Cerebellar nuclear complex (tissue), 1 donor: ENCODE results near the gene TNRC6C.

Experiments
- DNase-seq, 2 experiments: peaks; one replicate each; lab custom pipeline; 2025; lab: John Stamatoyannopoulos, UW

The TNRC6C gene

DNA sequence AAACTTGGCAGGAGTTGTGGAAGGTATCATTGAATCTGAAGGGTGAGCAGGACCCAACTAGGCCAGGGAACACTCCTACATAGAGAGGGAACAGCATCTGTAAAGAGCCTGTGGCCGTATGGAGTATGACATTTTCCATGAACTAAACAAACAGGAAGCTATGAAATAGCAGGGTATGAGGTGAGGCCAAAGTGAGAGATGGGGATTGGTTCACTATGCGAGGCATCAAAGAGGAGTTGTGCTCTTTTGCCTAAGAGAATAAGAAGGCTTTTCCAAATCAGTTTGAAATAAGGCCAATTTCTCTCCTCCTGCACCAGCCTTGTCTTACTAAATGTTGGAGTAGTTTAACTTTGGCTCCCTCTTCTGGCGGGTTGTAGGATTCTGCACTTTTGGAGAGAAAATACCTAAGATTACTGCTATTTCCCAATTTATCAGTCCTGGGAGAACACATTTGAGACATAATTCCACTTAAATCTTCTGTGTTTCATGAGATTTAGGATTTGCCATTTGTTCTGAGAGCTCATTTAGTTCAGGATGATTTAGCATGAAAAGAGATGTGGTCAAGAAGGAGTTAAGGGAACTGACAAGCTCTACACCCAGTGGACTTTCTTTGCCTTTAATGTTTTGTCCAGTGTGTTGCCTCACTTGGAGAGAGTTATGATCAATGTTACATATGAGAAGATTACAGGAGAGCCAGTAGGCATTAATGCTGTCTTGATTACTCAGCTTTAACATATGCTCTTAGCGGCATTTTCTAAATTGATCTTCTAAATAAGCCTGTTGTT is 55.4 kb downstream of the TNRC6C start:
- DNase-seq: peak in 1 of 2 experiments; percentile 74

DNA sequence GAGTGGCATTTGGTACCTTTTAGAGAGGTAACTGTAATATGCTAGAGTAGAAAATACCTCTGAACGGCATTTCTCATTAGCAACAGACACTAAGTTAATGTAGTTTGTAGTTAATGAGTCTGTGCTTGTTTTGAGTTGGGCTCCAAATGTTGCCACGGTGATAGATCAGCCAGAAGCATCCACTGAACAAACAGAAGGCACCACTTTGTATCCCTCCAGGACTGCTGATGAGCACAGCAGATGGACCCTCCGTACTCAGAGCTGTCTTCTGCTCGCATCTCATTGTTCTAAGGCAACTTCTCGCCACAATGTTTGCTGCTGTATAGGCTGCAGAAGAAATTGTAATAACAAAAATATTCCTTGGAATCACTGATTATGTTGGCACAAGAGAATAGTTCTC is 56.1 kb downstream of the TNRC6C start:
- no peak for DNase-seq

DNA sequence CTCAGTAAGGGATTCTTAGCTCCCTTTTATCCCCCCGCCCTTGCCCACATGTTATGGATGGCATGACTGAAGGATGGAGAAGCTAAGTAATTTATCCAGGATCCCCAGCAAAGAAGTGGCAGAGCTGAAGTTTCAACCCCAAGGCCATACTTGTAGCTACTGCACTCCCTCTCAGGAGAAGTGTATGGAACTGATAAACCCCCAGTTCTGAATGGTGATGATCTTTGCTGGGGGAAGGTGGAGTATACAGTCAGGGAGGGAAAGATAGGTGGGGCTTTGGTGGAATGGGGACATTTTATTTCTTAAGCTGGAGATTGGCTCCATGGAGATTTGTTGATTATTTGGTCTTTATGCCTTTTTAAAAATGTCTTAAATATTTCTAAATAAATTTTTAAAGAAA is 58.3 kb downstream of the TNRC6C start:
- DNase-seq: no peak

DNA sequence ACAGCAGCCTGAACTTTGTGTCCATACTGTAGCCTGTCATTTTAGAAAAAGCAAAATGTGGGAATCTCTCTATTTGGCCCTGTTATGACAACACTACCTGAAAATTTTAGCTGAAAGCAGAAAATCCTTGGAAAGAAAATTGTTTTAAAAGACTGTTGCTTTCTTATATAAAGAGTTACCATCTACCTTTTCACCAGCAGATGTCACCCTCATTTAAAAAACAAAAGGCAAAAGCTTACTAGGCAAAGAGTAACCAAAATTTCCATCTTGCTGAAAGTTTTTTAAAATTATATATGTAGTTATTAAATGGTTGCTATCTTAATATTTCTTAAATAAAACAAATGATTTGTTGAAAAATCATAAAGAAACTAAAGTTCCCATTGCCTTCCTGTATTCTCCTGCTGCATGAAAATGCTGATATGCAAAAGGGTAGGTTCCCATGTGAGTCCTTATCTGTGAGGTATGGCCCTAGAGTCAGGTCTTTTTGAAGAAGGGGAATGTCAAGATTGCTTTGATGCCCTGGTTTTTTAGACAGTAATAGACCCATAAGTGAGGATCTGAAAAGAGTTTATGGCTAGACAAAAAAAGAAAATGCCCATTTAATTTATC is 61.0 kb downstream of the TNRC6C start:
- DNase-seq: no peak

DNA sequence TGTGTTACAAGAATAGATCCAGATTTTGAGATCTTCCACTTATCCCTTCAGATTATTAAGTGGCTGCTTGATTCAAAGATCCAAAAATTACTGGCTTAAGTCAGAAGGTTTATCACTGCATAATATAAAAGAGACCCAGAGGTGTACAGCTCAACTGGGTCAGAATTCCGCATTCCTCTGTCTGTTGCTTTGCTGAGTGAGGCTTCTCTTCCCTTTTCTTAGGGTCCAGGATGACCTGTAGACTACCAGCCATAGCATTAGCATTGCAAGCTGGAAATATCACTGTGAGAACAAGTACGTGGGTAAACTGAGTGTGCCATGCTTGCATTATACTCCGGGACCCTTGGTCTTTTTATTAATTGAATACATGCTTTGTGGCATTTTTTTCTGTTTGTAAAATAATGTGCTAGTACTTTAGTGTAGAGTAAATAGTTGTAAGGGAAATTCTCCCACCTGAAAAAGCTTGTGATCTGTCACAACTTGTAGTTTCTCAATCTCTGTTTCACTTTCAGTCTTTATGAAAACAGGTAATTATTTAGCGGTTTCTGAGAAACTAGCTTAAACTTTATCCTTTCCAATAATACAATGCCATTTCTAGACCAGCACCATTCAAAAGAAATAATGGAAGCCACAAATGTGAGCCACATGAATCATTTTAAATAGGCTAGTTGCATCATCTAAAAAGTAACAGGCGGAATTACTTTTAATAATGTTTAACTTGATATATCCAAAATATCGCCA is 61.6 kb downstream of the TNRC6C start:
- no peak for DNase-seq

DNA sequence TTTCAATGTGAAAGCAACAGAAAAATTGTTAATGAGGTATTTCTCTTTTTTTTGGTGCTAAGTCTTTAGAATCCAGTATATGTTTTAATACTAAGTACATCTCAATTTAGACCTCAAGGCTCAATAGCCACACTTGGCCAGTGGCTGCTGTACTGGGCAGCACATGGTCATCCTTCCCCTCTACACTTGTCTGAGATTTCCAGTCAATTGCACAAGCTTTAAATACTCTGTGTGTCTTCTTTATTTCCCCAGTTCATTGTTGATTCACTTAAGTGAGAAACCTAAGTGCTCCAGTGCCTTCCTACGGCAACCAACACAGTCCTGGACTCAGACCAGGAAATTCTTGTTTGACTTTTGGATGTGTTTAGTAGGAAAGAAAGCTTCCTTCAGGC is 62.2 kb downstream of the TNRC6C start:
- DNase-seq: no peak

DNA sequence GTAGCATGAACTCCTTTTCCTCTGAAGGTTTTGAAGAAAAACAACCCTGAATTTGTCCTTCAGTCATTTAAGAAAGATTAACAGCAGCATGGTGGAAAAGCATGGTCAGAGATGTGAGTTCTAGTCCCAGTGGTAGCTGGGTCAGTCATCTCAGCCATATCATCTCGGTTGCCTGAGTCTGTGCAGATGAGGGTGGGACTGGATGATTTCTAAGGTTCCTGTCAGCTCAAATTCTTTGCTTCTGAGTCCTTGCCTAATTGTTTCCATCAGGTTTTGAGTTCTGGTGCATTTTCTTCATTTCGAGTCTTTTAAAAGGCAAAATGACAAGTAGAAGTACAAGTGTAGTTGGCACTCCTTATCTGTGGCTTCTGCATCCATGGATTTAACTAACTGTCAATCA is 63.9 kb downstream of the TNRC6C start:
- no peak for DNase-seq

DNA sequence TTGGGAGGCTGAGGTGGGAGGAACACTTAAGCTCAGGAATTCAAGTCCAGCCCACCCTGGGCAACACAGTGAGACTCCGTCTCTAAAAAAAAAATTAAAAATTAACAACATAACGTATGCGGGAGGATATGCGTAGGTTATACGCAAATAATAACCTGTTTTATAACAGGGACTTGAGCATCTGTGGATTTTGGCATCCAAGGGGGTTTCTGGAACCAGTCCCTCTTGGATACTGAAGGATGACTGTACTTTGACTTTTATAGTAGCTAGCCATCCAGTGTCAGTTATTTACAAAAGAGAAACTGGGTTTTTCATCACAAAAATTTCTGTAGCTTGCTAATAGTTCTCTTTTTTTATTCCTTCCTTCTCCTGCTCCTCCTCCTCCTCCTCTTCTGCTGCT is 64.5 kb downstream of the TNRC6C start:
- no peak for DNase-seq

DNA sequence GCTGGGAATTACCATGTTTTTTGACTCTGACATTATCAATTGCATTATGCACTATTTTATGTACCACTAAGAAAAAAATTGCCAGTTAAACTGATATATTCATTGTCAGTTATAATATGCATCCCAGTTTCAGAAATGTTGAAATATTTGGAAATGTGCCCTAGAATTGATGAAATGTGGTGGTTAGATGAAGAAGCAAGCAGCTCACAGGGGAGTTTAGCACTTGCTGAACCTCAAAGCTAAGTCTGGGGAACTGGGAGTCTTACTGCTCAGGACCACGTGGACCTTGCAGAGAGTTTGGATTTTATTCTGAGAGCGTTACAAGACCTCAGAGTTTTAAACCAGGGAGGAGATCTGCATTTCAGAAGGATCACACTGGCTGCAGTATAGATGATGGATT is 67.9 kb downstream of the TNRC6C start:
- no peak for DNase-seq

DNA sequence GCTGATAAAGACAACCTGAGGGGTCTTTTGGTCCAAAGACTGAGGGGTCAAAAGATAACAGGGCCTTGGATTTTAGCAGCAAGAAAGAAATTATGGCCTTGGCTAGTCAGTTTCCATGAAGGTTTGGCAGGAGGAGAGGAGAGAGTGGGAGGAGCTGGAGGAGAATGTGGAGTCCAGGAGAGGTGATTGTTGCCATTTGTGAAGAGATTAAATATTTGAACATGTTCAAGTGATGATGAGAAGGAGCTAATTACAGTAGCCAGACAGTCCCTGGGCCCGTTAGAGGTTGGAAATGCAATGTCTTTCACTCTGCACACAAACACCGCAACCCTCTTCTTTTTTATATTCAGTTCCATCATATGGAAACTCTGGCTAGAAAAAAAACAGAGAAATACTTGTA is 68.6 kb downstream of the TNRC6C start:
- DNase-seq: no peak

DNA sequence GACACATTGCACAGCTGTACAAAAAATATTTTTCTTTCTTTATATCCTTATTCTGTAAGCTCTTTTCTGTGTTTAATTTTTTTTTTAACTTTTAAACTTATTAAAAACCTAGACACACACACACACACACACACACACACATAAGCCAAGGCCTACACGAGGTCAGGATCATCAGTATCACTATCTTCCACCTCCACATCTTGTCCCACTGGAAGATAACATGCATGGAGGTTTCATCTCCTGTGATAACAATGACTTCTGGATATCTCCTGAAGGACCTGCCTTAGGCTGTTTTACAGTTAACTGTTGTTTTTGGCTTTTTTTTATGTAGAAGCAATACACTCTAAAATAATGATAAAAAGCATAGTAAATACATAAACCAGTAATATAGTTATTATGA is 71.2 kb downstream of the TNRC6C start:
- no peak for DNase-seq

DNA sequence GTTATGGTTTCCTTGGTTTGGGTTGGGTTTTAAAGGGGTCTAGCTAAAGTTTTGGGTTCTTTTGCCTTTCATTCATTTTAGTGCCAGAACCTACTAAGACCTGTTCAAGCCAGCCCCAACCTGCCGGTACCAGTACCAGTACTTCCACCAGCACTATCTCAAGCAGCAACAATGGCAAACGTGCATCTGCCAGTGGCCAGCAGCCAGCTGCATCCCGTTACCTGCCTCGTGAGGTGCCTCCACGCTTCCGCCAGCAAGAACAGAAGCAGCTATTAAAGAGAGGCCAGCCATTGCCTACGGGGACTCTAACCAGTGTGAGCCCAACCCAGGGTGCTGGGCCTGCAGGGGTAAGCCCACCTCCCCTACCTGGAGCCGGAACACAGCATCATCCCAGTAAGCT is 72.9 kb downstream of the TNRC6C start:
- no peak for DNase-seq

DNA sequence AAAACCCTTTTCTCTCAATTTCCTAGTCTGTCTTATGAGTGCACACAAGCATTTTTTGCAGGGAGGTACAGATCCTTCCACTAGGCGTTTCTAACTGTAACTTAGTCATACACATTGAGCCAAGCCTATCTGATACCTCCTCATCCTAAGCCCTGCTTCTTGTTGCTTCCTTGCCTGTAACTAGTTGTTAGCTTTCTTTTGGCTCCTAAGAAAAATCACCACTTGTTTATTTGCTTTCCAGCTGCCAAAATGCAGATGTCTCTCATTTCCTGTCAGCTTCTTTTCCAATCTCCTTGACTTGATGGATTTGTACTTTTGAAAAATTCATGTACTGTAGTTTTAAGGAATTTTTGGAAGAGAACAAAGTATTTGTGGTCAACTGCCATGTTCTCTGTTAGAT is 73.7 kb downstream of the TNRC6C start:
- DNase-seq: no peak

DNA sequence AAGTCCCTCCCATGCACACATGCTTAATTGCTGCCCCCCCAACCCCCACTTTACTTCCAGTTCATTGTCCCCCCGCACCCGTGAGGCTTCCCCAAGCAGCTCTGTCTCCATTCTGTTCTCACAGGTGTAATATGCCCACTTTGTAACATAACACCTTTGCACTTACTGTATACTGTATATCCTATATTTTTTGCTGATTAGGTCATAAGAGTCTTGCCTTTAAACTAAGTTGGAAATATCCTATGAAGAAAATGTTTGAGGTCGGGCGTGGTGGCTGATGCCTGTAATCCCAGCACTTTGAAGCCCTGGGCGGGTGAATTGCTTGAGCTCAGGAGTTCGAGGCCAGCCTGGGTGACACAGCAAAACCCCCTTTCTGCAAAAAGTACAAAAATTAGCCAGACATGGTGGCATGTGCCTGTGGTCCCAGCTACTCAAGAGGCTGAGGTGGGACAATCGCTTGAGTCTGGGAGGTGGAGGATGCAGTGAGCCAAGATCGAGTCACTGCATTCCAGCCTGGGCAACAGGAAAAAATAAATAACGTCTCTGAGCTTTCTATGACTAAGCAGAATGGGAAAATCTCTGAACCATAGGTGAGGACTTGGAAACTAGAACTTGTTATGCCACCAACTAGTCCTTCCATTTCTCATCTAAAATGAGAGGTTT is 76.1 kb downstream of the TNRC6C start:
- no peak for DNase-seq

DNA sequence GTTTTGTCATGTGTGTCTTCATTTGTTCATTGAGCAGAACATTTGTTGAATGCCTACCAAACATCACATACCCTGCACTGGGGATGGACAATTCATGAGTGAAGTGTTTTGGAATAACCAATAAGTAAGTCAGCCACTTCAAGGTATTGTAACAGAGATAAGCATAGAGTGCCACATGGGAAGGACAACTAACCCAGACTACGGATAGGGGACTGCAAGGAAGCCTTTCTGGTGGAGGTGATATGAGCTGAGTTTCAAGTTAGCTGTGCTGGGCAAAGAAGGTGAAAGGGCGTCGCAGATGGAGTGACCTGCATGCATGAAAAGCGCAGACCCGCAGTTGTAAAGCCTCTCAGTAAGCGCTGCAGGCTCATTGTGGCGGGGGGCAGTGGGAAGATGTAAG is 78.8 kb downstream of the TNRC6C start:
- DNase-seq: no peak

DNA sequence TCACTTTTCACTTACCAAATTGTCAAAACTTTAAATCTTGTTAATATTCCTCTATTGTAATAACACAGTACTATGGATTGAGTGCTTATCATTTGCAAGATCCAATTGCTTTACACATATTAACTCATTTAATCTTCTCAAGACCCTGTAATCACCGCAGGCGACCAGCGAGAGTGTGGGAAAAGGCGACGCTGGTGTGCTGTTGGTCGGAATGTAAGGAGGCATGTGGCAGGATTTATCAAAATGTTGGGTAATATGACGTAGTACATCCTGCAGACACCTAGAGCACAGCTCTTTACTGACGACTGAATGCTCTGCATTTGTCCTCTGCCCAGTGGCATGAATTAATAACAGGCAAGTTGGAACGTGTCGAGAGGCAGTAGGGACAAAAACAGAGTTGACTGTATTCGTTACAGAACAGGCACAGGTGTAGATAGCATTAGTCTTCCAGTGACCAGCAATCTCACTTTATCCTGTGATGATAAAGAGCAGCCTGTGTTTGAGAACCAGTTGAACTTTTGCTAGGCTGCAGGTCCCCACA is 80.3 kb downstream of the TNRC6C start:
- DNase-seq: no peak

DNA sequence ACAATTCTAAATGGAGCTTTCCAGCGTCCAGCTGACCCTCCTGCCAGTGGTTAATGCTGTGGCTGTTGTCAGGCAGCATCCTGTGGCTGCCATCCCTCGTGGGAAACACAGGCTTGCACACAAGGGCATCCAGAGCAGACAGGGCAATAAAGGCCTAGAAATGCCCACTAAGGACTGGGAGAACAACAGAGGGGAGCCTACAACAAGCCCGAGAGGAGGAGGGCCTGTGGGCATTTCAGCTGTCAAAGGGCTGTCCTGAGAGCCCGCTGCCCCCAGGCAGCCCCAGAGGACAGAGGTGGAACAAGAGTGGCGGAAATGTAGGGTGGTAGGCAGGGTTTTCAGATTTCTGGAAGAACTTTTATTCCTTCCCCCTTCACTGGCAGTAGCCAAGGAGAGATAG is 81.1 kb downstream of the TNRC6C start:
- no peak for DNase-seq

DNA sequence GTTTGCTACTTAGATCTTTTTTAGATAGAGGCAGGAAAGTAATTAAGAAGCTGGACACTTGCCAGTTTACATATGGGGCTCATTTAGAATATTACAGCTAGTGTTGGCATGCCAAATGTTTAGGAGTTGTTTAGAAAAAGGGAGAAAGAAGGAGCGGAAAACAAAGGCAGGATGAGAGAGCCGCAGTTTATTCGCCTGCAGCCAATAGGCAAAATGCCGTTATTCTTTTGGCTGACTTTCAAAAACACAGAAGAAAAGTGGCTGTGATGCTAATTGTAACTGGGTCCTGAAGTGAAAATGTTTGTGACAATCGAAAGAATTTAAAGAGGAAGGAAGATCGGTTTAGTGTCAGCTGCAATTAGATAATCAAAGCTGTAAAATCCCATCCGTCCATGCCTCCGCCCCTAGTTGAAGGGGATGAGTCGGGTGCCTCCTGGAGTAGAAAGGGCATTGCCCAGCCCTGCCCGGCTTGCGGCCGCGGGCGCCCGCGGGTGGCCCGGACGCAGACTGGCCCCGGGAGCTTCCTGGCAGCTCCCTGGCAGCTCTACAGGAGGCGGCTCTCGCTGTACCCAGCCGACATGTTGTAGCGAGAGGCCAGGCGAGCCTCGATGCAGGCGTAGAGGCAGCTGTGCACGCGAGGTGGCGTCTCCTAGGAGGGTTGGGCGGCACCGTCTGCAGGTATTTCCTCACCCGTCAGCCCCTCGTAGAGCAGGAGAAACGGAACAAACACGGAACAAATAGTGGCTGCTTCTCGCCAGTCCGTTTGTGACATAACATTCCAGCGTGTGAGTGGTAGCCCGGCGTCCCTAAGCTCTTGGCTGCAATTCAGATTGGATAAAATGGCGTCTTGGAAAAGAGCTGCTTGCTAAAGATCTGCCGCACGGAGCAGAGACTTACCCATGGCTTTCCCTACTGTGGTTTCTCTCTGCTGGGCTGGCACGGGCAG is 82.2 kb downstream of the TNRC6C start:
- DNase-seq: peak in 1 of 2 experiments; percentile 48

DNA sequence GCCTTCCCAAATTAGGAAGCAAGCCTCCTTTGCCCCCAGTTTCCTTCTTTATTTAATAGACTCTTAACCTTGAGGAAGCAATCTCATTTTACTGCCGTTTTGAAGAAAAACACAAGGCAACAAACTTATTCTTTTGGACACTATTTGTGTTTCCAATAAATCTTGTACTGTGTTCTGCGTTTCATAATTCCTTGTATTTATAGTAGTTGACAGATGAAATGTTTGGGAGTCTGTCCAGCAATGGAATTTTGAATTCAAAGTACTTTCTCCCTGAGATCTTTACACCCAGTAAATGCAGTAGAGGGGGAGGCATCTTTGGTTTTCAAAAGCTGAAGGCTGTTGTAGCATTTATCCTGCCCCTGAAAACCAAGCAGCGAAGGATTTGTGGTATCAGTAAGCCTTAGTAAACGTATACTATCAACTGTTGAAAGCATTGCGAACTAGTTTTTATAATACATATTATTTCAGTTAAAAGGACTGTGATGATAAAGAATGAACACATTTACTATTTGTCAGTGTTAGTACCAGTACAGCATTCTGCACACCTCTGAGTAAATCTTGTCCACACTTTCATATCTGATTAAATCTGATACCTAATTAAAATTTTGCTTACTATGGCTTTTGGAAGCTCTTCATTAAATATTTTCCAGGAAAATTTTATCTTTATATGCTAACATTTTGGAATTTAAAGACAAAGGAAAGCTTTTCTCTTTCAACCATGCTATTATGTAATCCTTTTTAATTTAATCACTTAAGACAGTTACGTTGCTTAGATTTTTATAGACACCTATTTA is 83.1 kb downstream of the TNRC6C start:
- no peak for DNase-seq

DNA sequence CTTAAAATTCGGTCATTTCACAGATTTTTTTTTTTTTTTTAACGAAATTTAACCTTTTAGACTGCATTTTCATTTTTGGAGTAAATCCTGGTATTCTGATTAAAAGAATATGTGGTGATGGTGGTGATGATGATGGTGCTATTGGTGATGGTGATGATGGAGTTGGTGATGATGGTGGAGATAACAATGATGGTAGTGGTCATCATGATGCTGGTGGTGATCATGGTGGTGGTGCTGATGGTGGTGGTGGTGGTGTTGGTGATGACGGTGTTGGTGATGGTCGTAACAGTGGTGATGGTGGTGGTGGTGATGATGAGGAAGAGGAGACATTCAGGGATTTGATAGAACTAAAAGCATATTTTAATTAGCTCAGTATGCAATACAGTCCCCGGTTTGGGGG is 84.0 kb downstream of the TNRC6C start:
- no peak for DNase-seq
